ENCODE measurements around the gene RFPL1.

The RFPL1 gene

DNA sequence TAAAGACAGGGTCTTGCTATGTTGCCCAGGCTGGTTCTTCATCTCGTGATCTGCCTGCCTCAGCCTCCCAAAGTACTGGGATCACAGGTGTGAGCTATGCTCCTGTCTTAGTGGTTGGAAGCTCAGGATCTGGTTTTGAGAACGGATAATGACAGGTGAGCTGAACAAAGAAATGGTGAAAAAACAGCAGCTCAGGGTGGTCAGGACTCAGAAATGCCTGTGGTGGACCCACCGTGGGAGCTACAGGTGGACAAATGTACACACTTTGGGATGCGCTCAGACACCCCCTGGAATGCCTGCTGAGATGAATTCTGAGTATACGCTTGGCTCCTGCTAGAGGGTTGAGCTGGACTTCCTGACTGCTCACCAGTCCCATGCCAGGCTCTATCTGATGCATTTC lies 9.5 kb downstream of the RFPL1 start:
- Histone ChIP-seq H3K36me3 (ENCODE audit: control insufficient read depth, insufficient read depth, low read length) (no peaks in the 10 kb centered on the region), H3K27me3 (replicated peaks; ENCODE audit: control insufficient read depth, insufficient read depth, low read length) (no peaks in the 10 kb centered on the region), H3K4me3 (replicated peaks; ENCODE audit: low read depth, low read length) (no peak overlapping the region)
- DNase-seq (ENCODE audit: extremely low read depth, insufficient read length) = no peak
- TF ChIP-seq, protein P1, sequence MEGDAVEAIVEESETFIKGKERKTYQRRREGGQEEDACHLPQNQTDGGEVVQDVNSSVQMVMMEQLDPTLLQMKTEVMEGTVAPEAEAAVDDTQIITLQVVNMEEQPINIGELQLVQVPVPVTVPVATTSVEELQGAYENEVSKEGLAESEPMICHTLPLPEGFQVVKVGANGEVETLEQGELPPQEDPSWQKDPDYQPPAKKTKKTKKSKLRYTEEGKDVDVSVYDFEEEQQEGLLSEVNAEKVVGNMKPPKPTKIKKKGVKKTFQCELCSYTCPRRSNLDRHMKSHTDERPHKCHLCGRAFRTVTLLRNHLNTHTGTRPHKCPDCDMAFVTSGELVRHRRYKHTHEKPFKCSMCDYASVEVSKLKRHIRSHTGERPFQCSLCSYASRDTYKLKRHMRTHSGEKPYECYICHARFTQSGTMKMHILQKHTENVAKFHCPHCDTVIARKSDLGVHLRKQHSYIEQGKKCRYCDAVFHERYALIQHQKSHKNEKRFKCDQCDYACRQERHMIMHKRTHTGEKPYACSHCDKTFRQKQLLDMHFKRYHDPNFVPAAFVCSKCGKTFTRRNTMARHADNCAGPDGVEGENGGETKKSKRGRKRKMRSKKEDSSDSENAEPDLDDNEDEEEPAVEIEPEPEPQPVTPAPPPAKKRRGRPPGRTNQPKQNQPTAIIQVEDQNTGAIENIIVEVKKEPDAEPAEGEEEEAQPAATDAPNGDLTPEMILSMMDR (IDR thresholded peaks at IDR 0.05; ENCODE audit: insufficient read depth, low read length, poor library complexity, severe bottlenecking) = no peak

DNA sequence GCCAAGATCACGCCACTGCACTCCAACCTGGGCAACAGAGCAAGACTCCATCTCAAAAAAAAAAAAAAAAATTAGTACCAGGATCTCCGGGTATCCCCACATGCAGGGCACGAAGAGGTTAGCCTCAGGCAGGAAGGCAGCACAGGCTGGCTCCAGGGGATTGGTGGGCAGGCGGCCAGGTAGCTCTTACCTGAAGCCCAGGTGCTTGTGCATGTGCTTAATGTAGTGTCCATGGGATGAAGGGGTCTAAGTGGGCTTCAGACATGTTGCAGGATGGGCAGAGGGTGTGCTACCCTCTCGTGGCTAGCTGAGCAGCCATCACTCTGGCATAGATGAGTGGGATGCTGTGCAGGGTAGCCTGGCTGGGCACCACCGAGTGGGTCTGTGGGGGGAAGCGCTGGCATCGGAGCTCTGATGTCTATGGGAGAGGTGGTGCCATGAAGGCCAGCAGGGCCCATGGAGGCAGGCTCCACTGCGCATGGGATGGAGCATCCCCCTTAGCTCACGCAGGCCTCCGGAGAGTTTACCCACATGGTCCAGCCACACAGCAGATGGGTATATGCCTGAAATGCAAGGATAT lies 11.0 kb downstream of the RFPL1 start:
- Histone ChIP-seq H3K27me3 (replicated peaks; ENCODE audit: control insufficient read depth, insufficient read depth, low read length) (no peaks in the 10 kb centered on the region), H3K4me3 (replicated peaks; ENCODE audit: low read depth, low read length) (no peak overlapping the region), H3K36me3 (ENCODE audit: control insufficient read depth, insufficient read depth, low read length) (no peaks in the 10 kb centered on the region)
- TF ChIP-seq, protein P1 (IDR thresholded peaks at IDR 0.05; ENCODE audit: insufficient read depth, low read length, poor library complexity, severe bottlenecking) = no peak
- no peak for DNase-seq (ENCODE audit: extremely low read depth, insufficient read length)

DNA sequence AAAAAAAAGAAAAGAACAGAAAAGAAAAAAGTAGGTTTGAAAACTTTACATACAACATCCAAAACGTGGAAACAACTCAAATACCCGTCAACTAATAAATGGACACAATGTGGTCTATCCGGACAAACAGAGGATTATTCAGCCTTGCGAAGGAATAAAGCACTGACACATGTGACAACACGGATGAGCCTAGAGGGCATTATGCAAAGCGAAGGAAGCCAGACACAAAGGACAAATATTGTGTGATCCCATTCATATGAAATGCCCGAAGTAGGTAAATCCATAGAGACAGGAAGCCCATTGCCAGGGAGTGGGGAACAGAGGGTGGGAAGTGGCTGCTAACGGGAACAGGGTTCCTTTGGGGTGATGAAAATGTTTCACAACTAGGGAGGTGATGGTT lies 11.8 kb downstream of the RFPL1 start:
- TF ChIP-seq, protein P1 (IDR thresholded peaks at IDR 0.05; ENCODE audit: insufficient read depth, low read length, poor library complexity, severe bottlenecking) = no peak
- no peaks in the 10 kb centered on the region for H3K36me3 ChIP-seq (ENCODE audit: control insufficient read depth, insufficient read depth, low read length)
- DNase-seq (ENCODE audit: extremely low read depth, insufficient read length) = no peak
- H3K4me3 ChIP-seq (replicated peaks; ENCODE audit: low read depth, low read length) = no peak overlapping the region
- H3K27me3 ChIP-seq (replicated peaks; ENCODE audit: control insufficient read depth, insufficient read depth, low read length) = no peaks in the 10 kb centered on the region

DNA sequence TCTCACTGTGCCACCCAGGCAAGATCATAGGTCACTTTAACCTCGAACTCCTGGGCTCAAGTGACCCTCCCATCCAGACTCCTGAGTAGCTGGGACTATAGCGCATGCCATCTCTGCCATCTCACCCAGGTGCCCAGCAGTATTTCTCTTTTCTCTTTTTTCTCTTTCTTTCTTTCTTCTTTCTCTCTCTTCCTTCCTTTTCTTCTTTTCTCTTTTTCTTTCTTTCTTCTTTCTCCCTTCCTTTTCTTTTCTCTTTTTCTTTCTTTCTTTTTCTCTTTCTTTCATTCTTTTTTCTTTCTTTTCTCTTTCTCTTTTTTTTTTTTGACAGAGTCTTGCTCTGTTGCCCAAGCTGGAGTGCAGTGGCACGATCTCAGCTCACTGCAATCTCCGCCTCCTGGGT lies 13.5 kb downstream of the RFPL1 start:
- no peaks in the 10 kb centered on the region for H3K27me3 ChIP-seq (replicated peaks; ENCODE audit: control insufficient read depth, insufficient read depth, low read length)
- DNase-seq (ENCODE audit: extremely low read depth, insufficient read length) = no peak
- no peaks in the 10 kb centered on the region for H3K36me3 ChIP-seq (ENCODE audit: control insufficient read depth, insufficient read depth, low read length)
- TF ChIP-seq, protein P1 (IDR thresholded peaks at IDR 0.05; ENCODE audit: insufficient read depth, low read length, poor library complexity, severe bottlenecking) = no peak
- no peak overlapping the region for H3K4me3 ChIP-seq (replicated peaks; ENCODE audit: low read depth, low read length)

DNA sequence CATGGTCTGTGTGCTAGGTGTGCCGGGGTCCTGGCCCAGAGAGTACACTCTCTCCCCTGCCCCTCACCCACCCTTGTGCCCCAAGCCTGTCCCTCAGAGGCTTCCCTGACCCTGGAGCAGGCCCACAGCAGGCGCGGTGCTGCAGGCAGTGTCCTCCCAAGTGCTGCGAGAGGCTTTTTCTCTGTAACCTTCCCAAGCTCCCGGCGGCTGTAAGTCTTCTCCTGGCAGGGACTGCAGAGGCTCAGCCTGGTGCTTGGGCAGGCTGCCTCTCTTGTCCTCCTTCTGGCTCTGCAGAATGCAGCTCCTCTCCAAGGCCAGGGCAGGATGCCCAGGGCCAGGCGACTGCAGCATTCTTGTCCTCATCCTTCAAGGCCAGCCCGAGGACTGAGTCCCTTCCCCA lies 15.9 kb downstream of the RFPL1 start:
- H3K36me3 ChIP-seq (ENCODE audit: control insufficient read depth, insufficient read depth, low read length) = no peaks in the 10 kb centered on the region
- DNase-seq (ENCODE audit: extremely low read depth, insufficient read length) = no peak
- no peak overlapping the region for H3K4me3 ChIP-seq (replicated peaks; ENCODE audit: low read depth, low read length)
- TF ChIP-seq, protein P1 (IDR thresholded peaks at IDR 0.05; ENCODE audit: insufficient read depth, low read length, poor library complexity, severe bottlenecking) = no peak
- H3K27me3 ChIP-seq (replicated peaks; ENCODE audit: control insufficient read depth, insufficient read depth, low read length) = no peaks in the 10 kb centered on the region

DNA sequence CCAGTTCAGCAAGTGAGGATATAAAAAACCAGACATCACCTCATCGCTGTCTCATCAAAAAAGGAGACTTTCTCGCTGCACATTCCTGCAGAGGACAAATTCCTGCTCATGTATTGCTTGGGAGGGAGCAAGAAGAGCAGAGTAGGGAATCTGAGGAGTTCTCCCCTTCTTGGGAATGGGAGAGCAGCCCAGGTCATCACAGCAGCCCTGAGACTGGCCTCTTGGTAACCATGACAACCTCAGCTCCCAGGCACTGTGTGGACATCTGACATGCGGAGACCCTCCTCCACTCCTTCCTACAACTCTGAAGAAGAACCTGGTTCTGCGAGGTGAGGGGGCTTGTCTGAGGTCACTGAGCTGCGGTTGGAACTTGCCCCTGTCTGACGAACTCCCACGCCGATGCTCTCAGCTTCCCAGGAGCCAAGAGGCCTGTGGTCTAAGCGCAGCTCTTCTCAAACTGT lies 17.9 kb downstream of the RFPL1 start:
- H3K36me3 ChIP-seq (ENCODE audit: control insufficient read depth, insufficient read depth, low read length) = no peaks in the 10 kb centered on the region
- H3K27me3 ChIP-seq (replicated peaks; ENCODE audit: control insufficient read depth, insufficient read depth, low read length) = no peaks in the 10 kb centered on the region
- no peak overlapping the region for H3K4me3 ChIP-seq (replicated peaks; ENCODE audit: low read depth, low read length)
- TF ChIP-seq, protein P1 (IDR thresholded peaks at IDR 0.05; ENCODE audit: insufficient read depth, low read length, poor library complexity, severe bottlenecking) = no peak
- no peak for DNase-seq (ENCODE audit: extremely low read depth, insufficient read length)
